Measurements from ENCODE around the gene LIN37. TPM values are rescaled to one million over a fixed set of nuclear protein-coding genes. Genes with fewer than 3 reads are reported as not detected.

LIN37 gene, protein sequence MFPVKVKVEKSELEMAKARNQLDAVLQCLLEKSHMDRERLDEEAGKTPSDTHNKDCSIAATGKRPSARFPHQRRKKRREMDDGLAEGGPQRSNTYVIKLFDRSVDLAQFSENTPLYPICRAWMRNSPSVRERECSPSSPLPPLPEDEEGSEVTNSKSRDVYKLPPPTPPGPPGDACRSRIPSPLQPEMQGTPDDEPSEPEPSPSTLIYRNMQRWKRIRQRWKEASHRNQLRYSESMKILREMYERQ
- 10.1 TPM for total RNA-seq (2021; ENCODE audit: unreplicated experiment)
- 17.7 and 18.5 TPM in 2 replicates for polyA plus RNA-seq (2012)
- percentile 75 among the genes with signal in this experiment for Bru-seq, nascent RNA
- BruChase-seq, experiment 1, labeled RNA remaining after a 6-hour chase: percentile 80 among the genes with signal in this experiment
- percentile 73 among the genes with signal in this experiment for BruChase-seq, experiment 2, labeled RNA remaining after a 2-hour chase
- long read RNA-seq, partial matches to known transcripts: 3 of 6 reads
- long read RNA-seq, other reads (novel, unspliced or antisense): 3 of 6 reads

- RAD21 ChIA-PET (ENCODE audit: low non-redundant PET in 1 of 2, low total read pairs in 2 of 2, uncharacterized antibody in 2 of 2, unreplicated experiment in 2 of 2): interaction anchor here in 1 of 2 experiments (0.6 to 0.9 kb wide), 2 partner anchors 8 to 9 kb away, joined by 3 to 6 read pairs; no protein-coding TSS in a partner anchor
- H3K27ac ChIP-seq (ENCODE audit: low read depth, low read length): peak within 1 kb of the TSS; percentile 54
- POLR2A ChIA-PET: interaction anchor here (0.6 to 2.1 kb wide), 17 partner anchors 8 to 239 kb away, joined by 3 to 20 read pairs (median 4); partner anchors contain the start of genes COX6B1, HSPB6 and PROSER3
- no peak for TF ChIP-seq SIN3A (IDR thresholded peaks at IDR 0.05; ENCODE audit: low read depth)
- peak; percentile 71 for TF ChIP-seq POLR2A (IDR thresholded peaks at IDR 0.05; ENCODE audit: borderline replicate concordance, extremely low read depth, insufficient read depth, insufficient read length)
- no peak for TF ChIP-seq ZFX (IDR thresholded peaks at IDR 0.05)
- TF ChIP-seq SRF (IDR thresholded peaks at IDR 0.05; ENCODE audit: low read depth): no peak; the same call in 1 of the 2 replicates
- TF ChIP-seq RAD21 (IDR thresholded peaks at IDR 0.05; ENCODE audit: low read depth): no peak
- TF ChIP-seq, protein P1, sequence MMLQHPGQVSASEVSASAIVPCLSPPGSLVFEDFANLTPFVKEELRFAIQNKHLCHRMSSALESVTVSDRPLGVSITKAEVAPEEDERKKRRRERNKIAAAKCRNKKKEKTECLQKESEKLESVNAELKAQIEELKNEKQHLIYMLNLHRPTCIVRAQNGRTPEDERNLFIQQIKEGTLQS (IDR thresholded peaks at IDR 0.05): no peak
- TF ChIP-seq EZH2 (IDR thresholded peaks at IDR 0.05): no peak
- TF ChIP-seq EGR1 (IDR thresholded peaks at IDR 0.05; ENCODE audit: low read depth): peak; percentile 33; the same call in 1 of the 2 replicates
- TF ChIP-seq EZH2phosphoT487 (IDR thresholded peaks at IDR 0.05; ENCODE audit: borderline replicate concordance): no peak
- no peak for TF ChIP-seq FOSL1 (IDR thresholded peaks at IDR 0.05; ENCODE audit: low read depth)
- TF ChIP-seq POLR2AphosphoS5 (IDR thresholded peaks at IDR 0.05; ENCODE audit: low read depth, low read length): peak; percentile 92
- TF ChIP-seq CBX3 (IDR thresholded peaks at IDR 0.05; ENCODE audit: low read depth): no peak
- no peak for TF ChIP-seq TCF7L2 (IDR thresholded peaks at IDR 0.05; ENCODE audit: borderline replicate concordance, extremely low read depth, insufficient read depth, insufficient read length)
- TF ChIP-seq ZNF274 (IDR thresholded peaks at IDR 0.05; ENCODE audit: low read depth, low read length): no peak
- no peak for TF ChIP-seq JUND (IDR thresholded peaks at IDR 0.05)
- TF ChIP-seq, protein P2, sequence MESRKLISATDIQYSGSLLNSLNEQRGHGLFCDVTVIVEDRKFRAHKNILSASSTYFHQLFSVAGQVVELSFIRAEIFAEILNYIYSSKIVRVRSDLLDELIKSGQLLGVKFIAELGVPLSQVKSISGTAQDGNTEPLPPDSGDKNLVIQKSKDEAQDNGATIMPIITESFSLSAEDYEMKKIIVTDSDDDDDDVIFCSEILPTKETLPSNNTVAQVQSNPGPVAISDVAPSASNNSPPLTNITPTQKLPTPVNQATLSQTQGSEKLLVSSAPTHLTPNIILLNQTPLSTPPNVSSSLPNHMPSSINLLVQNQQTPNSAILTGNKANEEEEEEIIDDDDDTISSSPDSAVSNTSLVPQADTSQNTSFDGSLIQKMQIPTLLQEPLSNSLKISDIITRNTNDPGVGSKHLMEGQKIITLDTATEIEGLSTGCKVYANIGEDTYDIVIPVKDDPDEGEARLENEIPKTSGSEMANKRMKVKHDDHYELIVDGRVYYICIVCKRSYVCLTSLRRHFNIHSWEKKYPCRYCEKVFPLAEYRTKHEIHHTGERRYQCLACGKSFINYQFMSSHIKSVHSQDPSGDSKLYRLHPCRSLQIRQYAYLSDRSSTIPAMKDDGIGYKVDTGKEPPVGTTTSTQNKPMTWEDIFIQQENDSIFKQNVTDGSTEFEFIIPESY (IDR thresholded peaks at IDR 0.05; ENCODE audit: extremely low read depth, insufficient replicate concordance, low read length): peak; percentile 94
- TF ChIP-seq SP1 (IDR thresholded peaks at IDR 0.05; ENCODE audit: low read depth): peak; percentile 99
- TF ChIP-seq, protein P3, sequence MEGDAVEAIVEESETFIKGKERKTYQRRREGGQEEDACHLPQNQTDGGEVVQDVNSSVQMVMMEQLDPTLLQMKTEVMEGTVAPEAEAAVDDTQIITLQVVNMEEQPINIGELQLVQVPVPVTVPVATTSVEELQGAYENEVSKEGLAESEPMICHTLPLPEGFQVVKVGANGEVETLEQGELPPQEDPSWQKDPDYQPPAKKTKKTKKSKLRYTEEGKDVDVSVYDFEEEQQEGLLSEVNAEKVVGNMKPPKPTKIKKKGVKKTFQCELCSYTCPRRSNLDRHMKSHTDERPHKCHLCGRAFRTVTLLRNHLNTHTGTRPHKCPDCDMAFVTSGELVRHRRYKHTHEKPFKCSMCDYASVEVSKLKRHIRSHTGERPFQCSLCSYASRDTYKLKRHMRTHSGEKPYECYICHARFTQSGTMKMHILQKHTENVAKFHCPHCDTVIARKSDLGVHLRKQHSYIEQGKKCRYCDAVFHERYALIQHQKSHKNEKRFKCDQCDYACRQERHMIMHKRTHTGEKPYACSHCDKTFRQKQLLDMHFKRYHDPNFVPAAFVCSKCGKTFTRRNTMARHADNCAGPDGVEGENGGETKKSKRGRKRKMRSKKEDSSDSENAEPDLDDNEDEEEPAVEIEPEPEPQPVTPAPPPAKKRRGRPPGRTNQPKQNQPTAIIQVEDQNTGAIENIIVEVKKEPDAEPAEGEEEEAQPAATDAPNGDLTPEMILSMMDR (IDR thresholded peaks at IDR 0.05 in 2 of 3, conservative IDR thresholded peaks at IDR 0.05 in 1 of 3; ENCODE audit: borderline replicate concordance in 1 of 3, insufficient read depth in 1 of 3, low read depth in 2 of 3, low read length in 2 of 3): no peak
Observed at GRCh38 chr19:35748106-35749020, at the start of gene LIN37. TSS of gene LIN37 (plus strand) at chr19:35748576. CDS start at chr19:35748725, 149 bp downstream.

More at GRCh38 chr19:35748106-35749020, at the start of gene LIN37:
- DNase-seq (ENCODE audit: low read depth, low spot score) (peak; percentile 99), ATAC-seq (peak; percentile 81)
- peak within 1 kb of the TSS; percentile 77 for H3K9ac ChIP-seq (ENCODE audit: low read length)
- H3K27me3 ChIP-seq (ENCODE audit: insufficient read depth, low read length): no peaks in the 10 kb centered on the region
- H3K36me3 ChIP-seq (ENCODE audit: control insufficient read depth in 1 of 2, insufficient read depth in 2 of 2, low read length in 2 of 2): no peaks in the 10 kb centered on the region; a peak in 2 of 4 replicates
- CTCF ChIA-PET: interaction anchor here (0.6 to 1.3 kb wide), 5 partner anchors 9 to 200 kb away, joined by 3 to 5 read pairs (median 3); partner anchors contain the start of gene PROSER3
- peak within 1 kb of the TSS; percentile 90 for H3K4me2 ChIP-seq (ENCODE audit: low read length)
- no peaks in the 10 kb centered on the region for H3K9me3 ChIP-seq (ENCODE audit: control insufficient read depth in 1 of 2, insufficient read depth in 1 of 2, low read depth in 1 of 2, low read length in 2 of 2)
- H2AFZ ChIP-seq (ENCODE audit: low read depth, low read length, poor library complexity, severe bottlenecking): no peak within 1 kb of the TSS
- H3K4me1 ChIP-seq (ENCODE audit: control insufficient read depth in 1 of 2, insufficient read depth in 2 of 2, low read length in 2 of 2): peaks cover 20 to 29% of the 10 kb centered on the region in 2 experiments
- peaks cover 19% of the 10 kb centered on the region for H3K79me2 ChIP-seq (ENCODE audit: insufficient read depth, low read length)
- no peaks in the 10 kb centered on the region for H3K9me2 ChIP-seq (ENCODE audit: insufficient read depth)
- H3K4me3 ChIP-seq (replicated peaks in 1 of 2; ENCODE audit: low read depth in 1 of 2, low read length in 2 of 2): peak within 1 kb of the TSS; percentile 86 to 87
- intact Hi-C loops (cut with micrococcal nuclease): no loop called here
- H4K20me1 ChIP-seq (ENCODE audit: insufficient read depth): no peaks in the 10 kb centered on the region
- TSS peak; percentile 24 for BruUV-seq (replicated peaks)

Measured in HCT116 (cell line).